Endothelial cell of umbilical vein (primary cell): ENCODE measurements around the gene DCDC1. TPM values are rescaled to one million over a fixed set of nuclear protein-coding genes. Genes with fewer than 3 reads are reported as not detected.

Source experiments
- BruUV-seq: library from RNA; stranded (reverse); fragments of 400-500 nt; replicated peaks from 2 replicates; lab custom pipeline; 2021; lab: Mats Ljungman, UMichigan
- CTCF ChIA-PET: fragments of 300-600, 350-600 bp; sonication (Branson Sonifier 250); formaldehyde crosslinking; loops from one replicate; lab custom pipeline; 2021; ENCODE audit warnings: antibody characterized with exemption, inconsistent platforms; lab: Charles Lee
- POLR2A ChIA-PET: fragments of 300-600, 350-600 bp; sonication (Branson Sonifier 250); formaldehyde crosslinking; loops from one replicate; lab custom pipeline; 2021; ENCODE audit warnings: antibody characterized with exemption, inconsistent platforms; lab: Charles Lee
- DNase-seq: peaks from one replicate; pipeline ENCODE4 v3.0.0-alpha.2; 2011; ENCODE audit warnings: low read depth, low spot score
- FAIRE-seq: peaks from 2 replicates; lab custom pipeline; 2011; peaks lifted over from hg19 to GRCh38; lab: Jason Lieb, UNC
- H2AFZ ChIP-seq: 2 replicates; pipeline ENCODE4 v1.6.0; 2012; ENCODE audit warnings: low read depth, low read length, control low read depth, inconsistent platforms
- H3K27ac ChIP-seq: 2 replicates; pipeline ENCODE4 v1.5.1; 2011; ENCODE audit warnings: low read depth, mild to moderate bottlenecking, control low read depth, low read length, moderate library complexity; ENCODE audit not compliant: insufficient read depth
- H3K27me3 ChIP-seq, 2 experiments: 2 replicates each; pipeline versions ENCODE4 v1.6.0 to v1.6.1; 2011; ENCODE audit warnings: low read length in 2 of 2, mixed read lengths in 1 of 2; ENCODE audit not compliant: control insufficient read depth in 2 of 2, insufficient read depth in 2 of 2
- H3K36me3 ChIP-seq, 2 experiments: 2 replicates in 1 of 2; 3 replicates in 1 of 2; pipeline ENCODE4 v1.5.1; 2011; ENCODE audit warnings: low read length in 2 of 2, mild to moderate bottlenecking in 1 of 2, moderate library complexity in 1 of 2; ENCODE audit not compliant: control insufficient read depth in 2 of 2, insufficient read depth in 2 of 2; ENCODE audit errors: extremely low read depth in 1 of 2
- H3K4me1 ChIP-seq: 3 replicates; pipeline ENCODE4 v1.5.1; 2011; ENCODE audit warnings: mild to moderate bottlenecking, low read length; ENCODE audit not compliant: control insufficient read depth, insufficient read depth; ENCODE audit errors: extremely low read depth
- H3K4me2 ChIP-seq: 2 replicates; pipeline ENCODE4 v1.6.1; 2011; ENCODE audit warnings: low read length, control low read depth, mixed read lengths; ENCODE audit not compliant: insufficient read depth
- H3K4me3 ChIP-seq, 3 experiments: fragments of 200-600 bp in 1 of 3; sonication (generic), shearing (Covaris generic) in 1 of 3; replicated peaks in 1 of 3; 2 replicates each; pipeline ENCODE4 v1.5.1; 2011 to 2016; ENCODE audit warnings: control low read depth in 3 of 3, low read length in 3 of 3, mild to moderate bottlenecking in 2 of 3, inconsistent platforms in 1 of 3, low read depth in 1 of 3, moderate library complexity in 1 of 3; ENCODE audit not compliant: insufficient read depth in 1 of 3
- H3K79me2 ChIP-seq: 2 replicates; pipeline ENCODE4 v1.6.0; 2012; ENCODE audit warnings: low read length, inconsistent platforms; ENCODE audit not compliant: control insufficient read depth, insufficient read depth
- H3K9ac ChIP-seq: replicated peaks from 2 replicates; pipeline ENCODE3; 2011; ENCODE audit warnings: low read length, control low read depth; ENCODE audit not compliant: insufficient read depth; ENCODE audit errors: extremely low read depth
- H3K9me1 ChIP-seq: replicated peaks from 3 replicates; pipeline ENCODE4 v1.6.0; 2011; ENCODE audit warnings: mild to moderate bottlenecking, low read length; ENCODE audit not compliant: control insufficient read depth, insufficient read depth; ENCODE audit errors: extremely low read depth
- H3K9me3 ChIP-seq: replicated peaks from 2 replicates; pipeline ENCODE4 v1.5.1; 2012; ENCODE audit warnings: low read length, inconsistent platforms; ENCODE audit not compliant: control insufficient read depth, insufficient read depth
- H4K20me1 ChIP-seq: replicated peaks from 2 replicates; pipeline ENCODE3; 2011; ENCODE audit warnings: mild to moderate bottlenecking, low read length; ENCODE audit not compliant: control insufficient read depth, insufficient read depth; ENCODE audit errors: extremely low read depth
- CTCF ChIP-seq, 2 donors: IDR thresholded peaks; 1 replicate in 1 of 2; 2 replicates in 1 of 2; pipeline ENCODE4 v1.5.1; 2011; ENCODE audit warnings: low read length in 2 of 2, mild to moderate bottlenecking in 2 of 2, moderate library complexity in 2 of 2, control low read depth in 1 of 2, inconsistent platforms in 1 of 2, low read depth in 1 of 2; ENCODE audit not compliant: insufficient read depth in 1 of 2; ENCODE audit errors: extremely low read depth in 1 of 2
- EZH2 ChIP-seq: IDR thresholded peaks from 2 replicates; pipeline ENCODE4 v1.6.1; 2012; ENCODE audit warnings: borderline replicate concordance, low read depth, mild to moderate bottlenecking, moderate library complexity, low read length, inconsistent platforms; ENCODE audit not compliant: severe bottlenecking
- FOS ChIP-seq: IDR thresholded peaks from 2 replicates; pipeline ENCODE4 v1.6.1; 2011; ENCODE audit warnings: mild to moderate bottlenecking, low read length, moderate library complexity, borderline replicate concordance; ENCODE audit not compliant: insufficient read depth
- GATA2 ChIP-seq: IDR thresholded peaks from 2 replicates; pipeline ENCODE4 v1.7.0; 2011; ENCODE audit warnings: low read depth, mild to moderate bottlenecking, moderate library complexity, mixed read lengths, low read length; ENCODE audit not compliant: insufficient read length, insufficient read depth
- JUN ChIP-seq: IDR thresholded peaks from 2 replicates; pipeline ENCODE4 v1.6.1; 2011; ENCODE audit warnings: borderline replicate concordance, low read depth; ENCODE audit not compliant: insufficient read length, insufficient read depth
- MAX ChIP-seq: IDR thresholded peaks from 2 replicates; pipeline ENCODE4 v1.6.1; 2011; ENCODE audit not compliant: insufficient read depth, insufficient read length
- MYC ChIP-seq: IDR thresholded peaks from one replicate; pipeline ENCODE4 v1.6.1; 2011; ENCODE audit warnings: mild to moderate bottlenecking, low read depth, low read length
- POLR2A ChIP-seq: IDR thresholded peaks from 2 replicates; pipeline ENCODE4 v1.6.1; 2012; ENCODE audit warnings: low read depth, mild to moderate bottlenecking, control low read depth, low read length
- POLR2AphosphoS5 ChIP-seq: IDR thresholded peaks from 2 replicates; pipeline ENCODE4 v1.6.1; 2012; ENCODE audit warnings: low read depth, mild to moderate bottlenecking, control low read depth, low read length, moderate library complexity; ENCODE audit not compliant: insufficient read depth
- dilution Hi-C: fragments of 300-500 bp; cut with MboI; formaldehyde crosslinking; loops from one replicate; pipeline ENCODE4 v1.15.0; 2019; ENCODE audit warnings: low sequenced_read_pairs; ENCODE audit not compliant: extremely low pct_ligation_motif_present
- intact Hi-C: fragments of 100-400 bp; cut with micrococcal nuclease; formaldehyde crosslinking; loops from one replicate; pipeline ENCODE4 v1.10.0; 2022
- polyA plus RNA-seq, 4 experiments: library from polyadenylated mRNA; depleted of rRNA in 3 of 4; stranded (reverse) in 3 of 4; unstranded in 1 of 4; fragments of >200 nt; gene quantifications; 2 replicates each; pipeline versions ENCODE4 v1.2.1 to v1.2.3, GENCODE V29; 2011 to 2012; ENCODE audit warnings: missing spikeins in 1 of 4
- total RNA-seq: library from RNA; stranded (reverse); gene quantifications from 2 replicates; pipeline ENCODE4 v1.2.3, GENCODE V29; 2021

DCDC1 gene
- total and polyA plus RNA-seq, 2 donors (not counting 3 experiments of a cell fraction or from before 2014, with no cell fraction given) = 0.04 TPM; not detected in 1

GRCh38 chr11:31045335-31045734 is 324.2 kb downstream of the DCDC1 start:
- no peaks in the 10 kb centered on the region for H3K27me3 ChIP-seq
- H3K27ac ChIP-seq = no peak overlapping the region
- no TSS peak for BruUV-seq
- no peaks in the 10 kb centered on the region for H3K36me3 ChIP-seq
- FAIRE-seq (no peak), DNase-seq (no peak)
- no peak overlapping the region for H3K4me2 ChIP-seq
- no peaks in the 10 kb centered on the region for H3K9me3 ChIP-seq
- H4K20me1 ChIP-seq = no peaks in the 10 kb centered on the region
- no peaks in the 10 kb centered on the region for H3K4me1 ChIP-seq
- H3K79me2 ChIP-seq = no peaks in the 10 kb centered on the region
- dilution Hi-C loops (no loop called here), intact Hi-C loops (no loop called here)
- ChIA-PET CTCF (interaction anchor here (1.2 kb wide), 1 partner anchor 85 kb away, joined by 4 read pairs; no protein-coding TSS in a partner anchor), POLR2A (no interaction called here)
- no peak overlapping the region for H3K9ac ChIP-seq
- H3K9me1 ChIP-seq = no peaks in the 10 kb centered on the region
- no peak overlapping the region for H3K4me3 ChIP-seq
- TF ChIP-seq JUN (no peak), POLR2AphosphoS5 (no peak), FOS (no peak), POLR2A (no peak), CTCF (IDR thresholded peaks at IDR 0.05; ENCODE audit: extremely low read depth in 1 of 2, insufficient read depth in 1 of 2, low read depth in 1 of 2, low read length in 2 of 2) (no peak), MYC (no peak), EZH2 (no peak), GATA2 (no peak), MAX (no peak)
- no peak overlapping the region for H2AFZ ChIP-seq
